H9 (cell line): ENCODE measurements around the gene EDAR. TPM values are rescaled to one million over a fixed set of nuclear protein-coding genes. Genes with fewer than 3 reads are reported as not detected.

Experiments
- DNase-seq: peaks from one replicate; pipeline ENCODE4 v3.0.0-alpha.2; 2017
- H2AFZ ChIP-seq: one replicate; pipeline ENCODE4 v1.6.1; 2013; ENCODE audit warnings: mild to moderate bottlenecking, low read length, control low read depth, moderate library complexity
- H2AK5ac ChIP-seq: 2 replicates; pipeline ENCODE4 v1.6.1; 2013; ENCODE audit warnings: low read length, control low read depth, mixed read lengths; ENCODE audit not compliant: insufficient read length
- H2BK120ac ChIP-seq: one replicate; pipeline ENCODE4 v1.6.1; 2013; ENCODE audit warnings: low read depth, mild to moderate bottlenecking, low read length, control low read depth, inconsistent platforms; ENCODE audit not compliant: poor library complexity, severe bottlenecking
- H2BK12ac ChIP-seq: 2 replicates; pipeline ENCODE4 v1.6.1; 2013; ENCODE audit warnings: low read length, control low read depth, mixed read lengths, low read depth; ENCODE audit not compliant: insufficient read length
- H2BK15ac ChIP-seq: 2 replicates; pipeline ENCODE4 v1.6.1; 2013; ENCODE audit warnings: low read depth, low read length, control low read depth
- H2BK20ac ChIP-seq: one replicate; pipeline ENCODE4 v1.6.1; 2013; ENCODE audit warnings: low read depth, mild to moderate bottlenecking, low read length, control low read depth, inconsistent platforms; ENCODE audit not compliant: poor library complexity, severe bottlenecking
- H2BK5ac ChIP-seq: 2 replicates; pipeline ENCODE4 v1.6.1; 2013; ENCODE audit warnings: low read length, control low read depth, mixed read lengths; ENCODE audit not compliant: insufficient read length
- H3K14ac ChIP-seq: 2 replicates; pipeline ENCODE4 v1.6.1; 2013; ENCODE audit warnings: low read length, control low read depth; ENCODE audit not compliant: insufficient read depth
- H3K18ac ChIP-seq: 2 replicates; pipeline ENCODE4 v1.6.1; 2013; ENCODE audit warnings: low read depth, mild to moderate bottlenecking, mixed read lengths, low read length, control low read depth; ENCODE audit not compliant: insufficient read length
- H3K23ac ChIP-seq: 2 replicates; pipeline ENCODE4 v1.6.1; 2013; ENCODE audit warnings: low read length, control low read depth, mixed read lengths, low read depth; ENCODE audit not compliant: insufficient read length
- H3K23me2 ChIP-seq: 2 replicates; pipeline ENCODE4 v1.6.1; 2013; ENCODE audit warnings: low read depth, mild to moderate bottlenecking, mixed read lengths, low read length, control low read depth; ENCODE audit not compliant: insufficient read length, poor library complexity, severe bottlenecking
- H3K27ac ChIP-seq: 2 replicates; pipeline ENCODE4 v1.5.1; 2013; ENCODE audit warnings: low read length, control low read depth, mixed read lengths, low read depth; ENCODE audit not compliant: insufficient read length
- H3K27me3 ChIP-seq: 2 replicates; pipeline ENCODE4 v1.6.1; 2013; ENCODE audit warnings: low read length, control low read depth, inconsistent platforms; ENCODE audit not compliant: insufficient read depth
- H3K4ac ChIP-seq: 2 replicates; pipeline ENCODE4 v1.6.1; 2013; ENCODE audit warnings: low read depth, mild to moderate bottlenecking, control low read depth, inconsistent platforms, low read length, moderate library complexity
- H3K4me1 ChIP-seq: 2 replicates; pipeline ENCODE4 v1.6.1; 2013; ENCODE audit warnings: low read length, control low read depth, inconsistent platforms; ENCODE audit not compliant: insufficient read depth
- H3K4me2 ChIP-seq: 2 replicates; pipeline ENCODE4 v1.6.1; 2013; ENCODE audit warnings: low read length, control low read depth, mixed read lengths; ENCODE audit not compliant: insufficient read length, insufficient read depth
- H3K56ac ChIP-seq: 2 replicates; pipeline ENCODE4 v1.6.1; 2013; ENCODE audit warnings: low read depth, mild to moderate bottlenecking, mixed read lengths, low read length, control low read depth; ENCODE audit not compliant: insufficient read length
- H3K79me1 ChIP-seq: 2 replicates; pipeline ENCODE4 v1.6.1; 2013; ENCODE audit warnings: low read depth, mild to moderate bottlenecking, moderate library complexity, low read length, control low read depth, inconsistent platforms; ENCODE audit not compliant: insufficient read depth, poor library complexity, severe bottlenecking
- H3K79me2 ChIP-seq: 2 replicates; pipeline ENCODE4 v1.6.1; 2013; ENCODE audit warnings: low read length, control low read depth, inconsistent platforms; ENCODE audit not compliant: insufficient read depth
- H3K9ac ChIP-seq: 2 replicates; pipeline ENCODE4 v1.6.1; 2013; ENCODE audit warnings: low read length, control low read depth, mixed read lengths; ENCODE audit not compliant: insufficient read length; ENCODE audit errors: extremely low read depth
- H3K9me3 ChIP-seq: one replicate; pipeline ENCODE4 v1.6.1; 2013; ENCODE audit warnings: low read depth, low read length, inconsistent platforms; ENCODE audit not compliant: control insufficient read depth
- H3T11ph ChIP-seq: one replicate; pipeline ENCODE4 v1.6.1; 2013; ENCODE audit warnings: mild to moderate bottlenecking, low read length, control low read depth, inconsistent platforms
- H4K20me1 ChIP-seq: one replicate; pipeline ENCODE4 v1.6.1; 2013; ENCODE audit not compliant: control insufficient read depth, insufficient read length, insufficient read depth
- H4K5ac ChIP-seq: 2 replicates; pipeline ENCODE4 v1.6.1; 2013; ENCODE audit warnings: low read depth, mild to moderate bottlenecking, mixed read lengths, low read length, control low read depth; ENCODE audit not compliant: insufficient read length
- H4K8ac ChIP-seq: replicated peaks from 2 replicates; pipeline ENCODE4 v1.6.1; 2013; ENCODE audit warnings: low read length, control low read depth, mixed read lengths, low read depth; ENCODE audit not compliant: insufficient read length
- H4K91ac ChIP-seq: 2 replicates; pipeline ENCODE4 v1.6.1; 2013; ENCODE audit warnings: low read depth, mild to moderate bottlenecking, moderate library complexity, mixed read lengths, low read length, control low read depth; ENCODE audit not compliant: insufficient read length
- H3K27ac Mint-ChIP-seq, 3 experiments: 2 replicates in 2 of 3; 3 replicates in 1 of 3; pipeline ENCODE4 v1.8.0; 2020 to 2021; ENCODE audit warnings: mixed read lengths in 3 of 3, mild to moderate bottlenecking in 1 of 3, moderate library complexity in 1 of 3
- H3K27me3 Mint-ChIP-seq: 2 replicates; pipeline ENCODE4 v1.8.0; 2021; ENCODE audit warnings: low read depth, mild to moderate bottlenecking, moderate library complexity, mixed read lengths
- H3K36me3 Mint-ChIP-seq, 3 experiments: 2 replicates in 2 of 3; 3 replicates in 1 of 3; pipeline ENCODE4 v1.8.0; 2020 to 2021; ENCODE audit warnings: low read depth in 3 of 3, mixed read lengths in 3 of 3; ENCODE audit not compliant: insufficient read depth in 1 of 3
- H3K4me1 Mint-ChIP-seq, 2 experiments: 2 replicates each; pipeline ENCODE4 v1.8.0; 2020; ENCODE audit warnings: mixed read lengths in 2 of 2
- H3K4me3 Mint-ChIP-seq, 2 experiments: 2 replicates in 1 of 2; 3 replicates in 1 of 2; pipeline ENCODE4 v1.8.0; 2020 to 2021; ENCODE audit warnings: mild to moderate bottlenecking in 2 of 2, mixed read lengths in 2 of 2, moderate library complexity in 1 of 2
- H3K9me3 Mint-ChIP-seq, 2 experiments: 2 replicates in 1 of 2; 3 replicates in 1 of 2; pipeline ENCODE4 v1.8.0; 2020; ENCODE audit warnings: mild to moderate bottlenecking in 2 of 2, mixed read lengths in 2 of 2, moderate library complexity in 1 of 2
- WGBS: extraction: QIAGEN DNeasy Blood & Tissue Kit; methylation state at CpG from one replicate; pipeline ENCODE4 v1.1.7; 2013; ENCODE audit warnings: missing lambda C conversion rate, low lambda C conversion rate, mixed read lengths; ENCODE audit not compliant: insufficient read length; ENCODE audit errors: extremely low coverage; 5-methylcytosine and 5-hydroxymethylcytosine counted together
- total RNA-seq: library from RNA; stranded (reverse); gene quantifications from 2 replicates; pipeline ENCODE4 v1.2.1, GENCODE V29; 2021
- TF ChIP-seq, protein P1 (sequence below): fragments of 200-600 bp; sonication (generic); conservative IDR thresholded peaks from 3 replicates; pipeline ENCODE4 v1.8.0; 2021; ENCODE audit warnings: antibody characterized with exemption, mild to moderate bottlenecking

EDAR gene
- total RNA-seq, 1 experiment from 2014 or later: not detected

DNA sequence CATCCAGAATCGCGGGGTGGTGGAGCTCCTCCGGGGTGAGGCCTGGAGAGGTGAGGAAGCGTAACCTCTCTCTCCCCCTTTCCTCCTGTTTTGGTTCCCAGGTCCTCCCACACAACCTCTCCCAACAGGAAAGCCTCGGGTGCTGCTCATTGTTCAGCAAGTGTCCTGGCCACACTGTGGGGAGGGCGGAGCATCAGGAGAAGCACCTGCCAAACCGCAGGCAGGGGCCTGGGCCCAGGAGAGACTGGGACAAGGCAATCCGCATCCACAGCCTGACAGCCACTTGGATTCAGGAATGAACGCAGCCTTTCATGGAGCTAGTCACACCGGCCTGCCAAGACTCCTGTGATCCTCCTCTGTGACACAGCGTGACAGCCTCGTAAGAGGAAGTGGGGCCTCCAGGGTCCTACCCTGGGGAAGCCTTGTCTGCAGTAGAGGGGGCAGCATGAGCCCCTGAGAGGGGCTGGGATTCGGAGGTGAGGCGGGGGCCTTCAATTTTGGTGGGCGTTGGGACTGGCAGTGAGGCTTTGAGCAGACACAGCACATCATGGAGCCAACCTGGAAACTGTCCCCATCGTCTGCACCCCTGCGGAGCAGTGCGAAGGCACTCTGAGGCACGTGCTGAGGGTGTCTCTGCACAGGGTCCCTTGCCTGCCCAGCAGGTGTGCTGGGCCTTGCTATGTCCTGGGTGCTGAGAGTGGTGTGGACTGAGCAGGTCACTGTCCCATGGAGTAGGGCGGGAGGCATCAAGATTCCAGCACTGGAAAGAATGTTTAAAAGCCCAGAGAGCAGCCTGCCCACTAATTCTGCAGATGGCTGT is 62.2 kb downstream of the EDAR start:
- no peaks in the 10 kb centered on the region for H3K23me2 ChIP-seq
- no peak overlapping the region for H3K23ac ChIP-seq
- no peak overlapping the region for H2AFZ ChIP-seq
- no peak overlapping the region for H3K9ac ChIP-seq
- H2BK120ac ChIP-seq: no peak overlapping the region
- H4K91ac ChIP-seq: no peak overlapping the region
- Mint-ChIP-seq H3K27ac (no peak overlapping the region), H3K9me3 (no peaks in the 10 kb centered on the region), H3K27me3 (peaks cover 2% of the 10 kb centered on the region), H3K4me3 (no peak overlapping the region), H3K4me1 (peaks cover 7 to 12% of the 10 kb centered on the region in 2 experiments; a peak in 3 of 4 replicates), H3K36me3 (no peaks in the 10 kb centered on the region)
- no peaks in the 10 kb centered on the region for H4K20me1 ChIP-seq
- no peak overlapping the region for H2BK12ac ChIP-seq
- H3K56ac ChIP-seq: no peak overlapping the region
- TF ChIP-seq, protein P1, sequence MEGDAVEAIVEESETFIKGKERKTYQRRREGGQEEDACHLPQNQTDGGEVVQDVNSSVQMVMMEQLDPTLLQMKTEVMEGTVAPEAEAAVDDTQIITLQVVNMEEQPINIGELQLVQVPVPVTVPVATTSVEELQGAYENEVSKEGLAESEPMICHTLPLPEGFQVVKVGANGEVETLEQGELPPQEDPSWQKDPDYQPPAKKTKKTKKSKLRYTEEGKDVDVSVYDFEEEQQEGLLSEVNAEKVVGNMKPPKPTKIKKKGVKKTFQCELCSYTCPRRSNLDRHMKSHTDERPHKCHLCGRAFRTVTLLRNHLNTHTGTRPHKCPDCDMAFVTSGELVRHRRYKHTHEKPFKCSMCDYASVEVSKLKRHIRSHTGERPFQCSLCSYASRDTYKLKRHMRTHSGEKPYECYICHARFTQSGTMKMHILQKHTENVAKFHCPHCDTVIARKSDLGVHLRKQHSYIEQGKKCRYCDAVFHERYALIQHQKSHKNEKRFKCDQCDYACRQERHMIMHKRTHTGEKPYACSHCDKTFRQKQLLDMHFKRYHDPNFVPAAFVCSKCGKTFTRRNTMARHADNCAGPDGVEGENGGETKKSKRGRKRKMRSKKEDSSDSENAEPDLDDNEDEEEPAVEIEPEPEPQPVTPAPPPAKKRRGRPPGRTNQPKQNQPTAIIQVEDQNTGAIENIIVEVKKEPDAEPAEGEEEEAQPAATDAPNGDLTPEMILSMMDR: no peak
- H3K27me3 ChIP-seq: no peaks in the 10 kb centered on the region
- no peak overlapping the region for H4K5ac ChIP-seq
- H2BK15ac ChIP-seq: no peak overlapping the region
- no peaks in the 10 kb centered on the region for H3K79me2 ChIP-seq
- no peak overlapping the region for H3K4me2 ChIP-seq
- H3K27ac ChIP-seq: no peak overlapping the region
- no peak overlapping the region for H3K18ac ChIP-seq
- no peak overlapping the region for H3T11ph ChIP-seq
- no peak overlapping the region for H4K8ac ChIP-seq
- DNase-seq: no peak
- H3K9me3 ChIP-seq: no peaks in the 10 kb centered on the region
- H2BK20ac ChIP-seq: no peak overlapping the region
- H3K4me1 ChIP-seq: no peaks in the 10 kb centered on the region
- no peak overlapping the region for H3K14ac ChIP-seq
- H2BK5ac ChIP-seq: no peak overlapping the region
- H2AK5ac ChIP-seq: no peak overlapping the region
- H3K79me1 ChIP-seq: no peaks in the 10 kb centered on the region
- WGBS: no CpG with 5 or more reads among the region's 20 CpGs
- H3K4ac ChIP-seq: no peak overlapping the region
